Ureter (tissue), 1 donor: ENCODE data around the gene PPP1R26. TPM values are rescaled to one million over a fixed set of nuclear protein-coding genes. Genes with fewer than 3 reads are reported as not detected.
"Not testable (repeated sequence)": the region's sequence is repeated elsewhere in the genome, so short reads cannot be mapped to it uniquely, and the experiment has no call there.

Source experiments
- DNase-seq: peaks from one replicate; pipeline ENCODE4 v3.0.0-alpha.2; 2020; ENCODE audit warnings: low spot score
- total RNA-seq: library from RNA; stranded (reverse); gene quantifications from one replicate; pipeline ENCODE4 v1.2.4, GENCODE V29; 2023
- donor health status: DM: yes; HTN: yes; CAD: no.

The PPP1R26 gene
- total RNA-seq, 1 donor from 2014 or later, result 25.6 TPM

DNA sequence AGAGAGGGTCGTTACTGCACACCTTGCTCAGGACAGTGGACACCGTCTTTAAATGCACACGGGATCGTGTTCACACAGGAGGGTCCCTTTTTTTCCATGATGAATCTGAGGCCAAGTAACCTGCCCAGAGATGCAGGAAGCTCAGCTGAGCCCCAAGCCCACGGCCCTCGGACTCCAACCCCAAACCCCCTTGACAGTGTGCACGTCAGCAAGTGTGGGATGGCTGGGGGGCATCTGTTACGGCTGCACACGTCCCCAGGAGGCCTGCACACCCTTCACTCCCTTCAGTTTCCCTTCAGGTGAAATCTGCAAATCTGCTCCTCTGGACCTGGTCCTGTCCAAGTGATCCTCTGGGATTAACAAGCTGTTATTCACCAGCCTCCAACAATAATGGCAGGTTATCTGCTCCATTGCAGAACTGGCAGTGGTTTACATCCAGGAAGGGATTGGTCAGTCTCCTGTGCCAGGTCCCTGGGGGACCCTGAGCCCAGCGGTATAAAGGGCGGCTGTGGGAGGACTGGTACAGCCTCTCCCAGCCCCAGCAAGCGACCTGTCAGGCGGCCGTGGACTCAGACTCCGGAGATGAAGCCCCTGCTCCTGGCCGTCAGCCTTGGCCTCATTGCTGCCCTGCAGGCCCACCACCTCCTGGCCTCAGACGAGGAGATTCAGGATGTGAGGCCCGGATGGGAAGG, 41.5 kb downstream of the PPP1R26 start, which contains the start of gene LCN1:
Gene LCN1, plus strand, starts transcription at position 525 of the 692 bp plus-strand sequence. Its CDS starts 58 bp downstream, at position 583.
- DNase-seq, result peak; percentile 29

DNA sequence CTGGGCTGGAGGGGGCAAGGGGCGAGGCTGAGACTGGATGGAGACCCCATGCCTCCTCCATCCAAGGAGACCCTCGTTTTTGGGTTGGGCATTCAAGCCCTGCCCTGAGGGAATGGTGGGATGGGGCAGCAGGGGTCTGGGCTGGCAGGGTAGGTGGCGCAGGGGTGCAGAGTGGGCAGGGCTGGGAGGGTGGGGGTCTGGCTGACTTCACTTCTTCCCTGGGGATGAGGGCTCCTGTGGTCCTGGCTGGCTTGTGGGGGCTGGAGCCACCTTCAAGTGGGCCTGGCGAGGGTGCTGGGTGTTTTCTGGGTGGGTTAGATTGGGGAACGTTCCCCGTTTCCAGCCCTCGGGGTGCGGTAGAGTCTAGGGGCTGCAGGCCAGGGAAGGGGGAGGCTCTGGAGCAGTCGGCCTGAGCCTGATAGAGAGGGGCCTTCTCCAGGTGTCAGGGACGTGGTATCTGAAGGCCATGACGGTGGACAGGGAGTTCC, 42.1 kb downstream of the PPP1R26 start:
- peak; percentile 12 for DNase-seq

DNA sequence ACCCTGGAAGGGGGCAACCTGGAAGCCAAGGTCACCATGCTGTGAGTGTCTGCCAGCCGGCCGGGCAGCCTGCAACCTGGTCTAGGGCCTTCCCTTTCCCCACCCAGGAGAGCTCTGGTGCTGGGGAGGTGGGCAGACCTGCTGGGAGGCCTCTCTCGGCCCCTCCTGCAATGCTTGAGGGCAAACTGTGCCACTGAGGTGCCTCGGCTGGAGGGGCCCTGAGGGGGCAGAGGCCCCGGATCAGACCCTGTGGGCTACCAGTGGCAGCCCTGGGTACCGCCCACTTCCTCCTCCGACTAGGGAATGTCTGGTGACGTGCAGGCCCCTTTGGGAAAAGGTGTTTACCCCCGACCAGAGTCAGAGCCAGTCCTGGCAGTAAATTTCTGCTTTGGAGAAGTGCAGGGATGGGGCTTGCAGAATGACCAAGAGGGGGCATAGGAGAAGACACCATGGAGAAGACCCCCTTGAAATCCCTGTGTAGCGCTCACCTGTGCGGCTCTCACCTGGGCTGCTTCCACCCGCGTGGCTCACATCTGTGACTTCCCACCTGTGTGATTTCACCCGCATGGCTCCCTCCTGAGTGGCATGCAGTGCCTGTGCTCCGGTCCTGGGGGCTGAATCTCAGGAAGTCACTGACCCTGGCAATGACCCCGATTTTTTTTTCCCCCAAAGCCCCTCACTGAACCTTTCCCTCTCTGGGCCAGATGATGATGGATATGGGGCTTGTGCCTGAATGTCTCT, 42.7 kb downstream of the PPP1R26 start:
- DNase-seq, result peak; percentile 33

DNA sequence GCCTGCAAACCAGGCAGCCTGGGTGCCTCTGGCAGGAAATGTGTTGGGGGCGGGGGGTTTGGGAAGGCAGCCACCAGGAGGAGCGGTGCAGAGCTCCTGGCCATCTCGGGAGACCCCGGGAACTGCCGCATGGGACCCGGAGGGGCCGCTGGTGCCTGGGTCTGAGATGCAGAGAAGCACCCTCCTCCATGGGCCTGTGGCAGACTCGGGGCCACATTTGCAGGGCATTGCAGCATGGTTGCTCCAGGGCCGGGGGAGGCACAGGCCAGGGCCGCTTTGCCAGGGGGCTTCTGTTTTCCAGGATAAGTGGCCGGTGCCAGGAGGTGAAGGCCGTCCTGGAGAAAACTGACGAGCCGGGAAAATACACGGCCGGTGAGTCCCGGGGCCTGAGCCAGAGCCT, 43.3 kb downstream of the PPP1R26 start:
- peak; percentile 37 for DNase-seq

DNA sequence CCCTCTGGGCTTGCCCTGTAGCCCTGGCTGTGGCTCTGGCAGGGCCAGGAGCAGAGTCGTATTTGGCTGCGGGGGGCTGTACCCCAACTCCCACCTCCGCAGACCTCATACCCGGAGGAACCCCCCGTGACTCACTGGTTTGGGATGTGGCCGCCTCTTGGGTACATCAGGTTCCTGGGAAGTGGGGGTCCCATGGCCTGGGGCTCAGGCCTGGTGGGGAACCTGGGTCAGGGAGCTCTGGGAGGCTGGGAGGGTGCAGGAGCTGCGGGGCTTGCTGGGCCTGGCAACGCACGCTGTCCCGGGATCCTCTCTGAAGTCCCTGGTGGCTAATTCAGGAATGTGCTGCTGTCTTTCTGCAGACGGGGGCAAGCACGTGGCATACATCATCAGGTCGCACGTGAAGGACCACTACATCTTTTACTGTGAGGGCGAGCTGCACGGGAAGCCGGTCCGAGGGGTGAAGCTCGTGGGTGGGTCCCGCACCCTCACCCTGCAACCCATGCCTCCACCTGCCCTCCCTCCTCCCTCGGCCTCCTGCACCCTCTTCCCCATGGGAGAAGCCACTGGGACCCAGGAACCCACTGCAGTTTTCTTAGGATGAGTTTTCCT, 44.0 kb downstream of the PPP1R26 start:
- DNase-seq, result peak; percentile 28

DNA sequence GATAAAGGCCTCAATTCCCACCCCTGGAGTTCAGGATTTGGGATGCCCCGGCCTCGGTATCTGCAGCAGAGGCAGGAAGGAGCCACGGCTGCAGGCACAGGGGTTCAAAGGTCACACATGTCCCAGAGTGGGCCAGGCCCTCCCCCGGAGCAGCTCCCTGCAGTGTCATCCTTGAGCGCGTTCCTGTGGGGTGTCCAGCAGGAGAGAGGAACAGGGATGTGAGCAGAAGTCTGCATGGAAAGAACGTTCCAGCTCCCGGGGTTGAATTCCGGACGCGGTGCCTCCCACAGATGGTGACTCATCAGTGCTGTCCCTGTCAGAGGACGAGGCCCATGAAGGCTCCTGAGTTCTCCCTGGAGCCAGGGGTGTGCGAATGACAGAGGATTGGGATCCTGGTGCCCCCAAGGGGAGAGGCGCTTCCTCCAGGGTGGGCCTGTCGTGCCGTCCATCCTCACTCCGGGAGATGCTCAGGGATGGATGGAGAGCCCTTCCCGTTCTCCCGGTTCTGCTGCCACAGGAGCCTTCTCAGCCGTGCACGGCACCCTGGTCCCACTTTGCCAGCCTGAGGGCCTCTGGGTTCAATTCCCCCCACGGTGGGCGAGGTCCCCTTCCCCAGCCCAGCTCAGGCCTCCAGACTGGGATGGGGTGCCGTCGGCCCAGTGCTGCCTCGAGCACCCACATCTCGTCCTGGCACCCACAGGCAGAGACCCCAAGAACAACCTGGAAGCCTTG, 44.7 kb downstream of the PPP1R26 start:
- peak; percentile 34 for DNase-seq

DNA sequence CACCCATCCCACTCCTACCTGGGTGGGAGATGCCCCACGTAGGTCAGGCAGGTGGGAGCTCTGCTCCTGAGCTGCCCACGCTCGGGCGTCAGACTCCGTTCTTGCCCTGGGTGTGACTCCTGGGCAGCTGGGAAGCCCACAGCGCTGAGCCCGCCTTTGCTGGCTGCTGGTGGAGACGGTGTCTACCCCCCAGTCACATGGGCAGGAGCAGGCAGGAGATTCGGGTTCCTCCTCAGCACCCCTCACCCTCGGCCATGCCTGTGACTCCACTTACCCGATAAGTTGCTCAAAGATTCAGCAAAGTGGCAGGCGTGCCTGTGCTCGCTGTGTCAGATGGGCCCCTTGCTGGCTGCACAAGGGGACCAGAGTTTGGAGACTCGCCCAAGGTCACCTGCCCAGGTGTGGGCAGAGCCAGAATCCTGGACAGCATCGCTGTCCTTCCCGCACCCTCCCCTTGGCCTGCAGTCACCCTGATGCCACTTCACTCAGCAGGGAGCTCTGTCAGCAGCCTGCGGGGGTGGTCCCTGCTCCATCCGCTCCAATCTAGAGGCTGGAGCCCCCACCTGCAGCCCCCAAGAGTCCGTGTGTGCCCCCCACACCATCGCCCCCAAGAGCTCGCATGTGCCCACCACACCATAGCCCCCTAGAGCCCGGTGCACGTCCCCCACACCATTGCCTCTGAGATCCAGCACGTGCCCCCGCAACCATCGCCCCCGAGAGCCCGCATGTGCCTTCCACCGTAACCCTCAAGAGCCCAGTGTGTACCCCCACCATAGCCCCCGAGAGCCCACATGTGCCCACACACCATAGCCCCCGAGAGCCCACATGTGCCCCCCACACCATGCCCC, 45.9 kb downstream of the PPP1R26 start:
- DNase-seq, result peak; percentile 29

DNA sequence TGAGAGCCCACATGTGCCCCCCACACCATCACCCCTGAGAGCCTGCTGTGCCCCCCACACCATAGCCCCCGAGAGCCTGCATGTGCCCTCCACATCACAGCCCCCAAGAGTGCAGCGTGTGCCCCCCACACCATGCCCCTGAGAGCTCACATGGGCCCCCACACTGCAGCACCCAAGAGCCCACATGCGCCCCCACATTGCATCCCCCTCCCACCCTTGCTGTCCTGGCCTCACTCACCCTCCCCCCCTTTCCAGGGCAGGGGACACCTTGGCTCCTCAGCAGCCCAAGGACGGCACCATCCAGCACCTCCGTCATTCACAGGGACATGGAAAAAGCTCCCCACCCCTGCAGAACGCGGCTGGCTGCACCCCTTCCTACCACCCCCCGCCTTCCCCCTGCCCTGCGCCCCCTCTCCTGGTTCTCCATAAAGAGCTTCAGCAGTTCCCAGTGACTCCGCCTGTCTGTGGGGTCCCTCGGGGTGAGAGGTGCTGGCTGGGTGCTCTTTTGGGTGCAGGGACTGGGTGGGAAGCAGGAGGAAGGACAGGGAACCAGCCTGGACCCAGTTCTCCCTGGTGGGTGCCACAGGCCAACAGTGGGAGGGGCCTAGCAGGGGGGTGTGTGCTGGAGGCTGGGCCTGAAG, 46.6 kb downstream of the PPP1R26 start:
- DNase-seq, result peak; percentile 36

DNA sequence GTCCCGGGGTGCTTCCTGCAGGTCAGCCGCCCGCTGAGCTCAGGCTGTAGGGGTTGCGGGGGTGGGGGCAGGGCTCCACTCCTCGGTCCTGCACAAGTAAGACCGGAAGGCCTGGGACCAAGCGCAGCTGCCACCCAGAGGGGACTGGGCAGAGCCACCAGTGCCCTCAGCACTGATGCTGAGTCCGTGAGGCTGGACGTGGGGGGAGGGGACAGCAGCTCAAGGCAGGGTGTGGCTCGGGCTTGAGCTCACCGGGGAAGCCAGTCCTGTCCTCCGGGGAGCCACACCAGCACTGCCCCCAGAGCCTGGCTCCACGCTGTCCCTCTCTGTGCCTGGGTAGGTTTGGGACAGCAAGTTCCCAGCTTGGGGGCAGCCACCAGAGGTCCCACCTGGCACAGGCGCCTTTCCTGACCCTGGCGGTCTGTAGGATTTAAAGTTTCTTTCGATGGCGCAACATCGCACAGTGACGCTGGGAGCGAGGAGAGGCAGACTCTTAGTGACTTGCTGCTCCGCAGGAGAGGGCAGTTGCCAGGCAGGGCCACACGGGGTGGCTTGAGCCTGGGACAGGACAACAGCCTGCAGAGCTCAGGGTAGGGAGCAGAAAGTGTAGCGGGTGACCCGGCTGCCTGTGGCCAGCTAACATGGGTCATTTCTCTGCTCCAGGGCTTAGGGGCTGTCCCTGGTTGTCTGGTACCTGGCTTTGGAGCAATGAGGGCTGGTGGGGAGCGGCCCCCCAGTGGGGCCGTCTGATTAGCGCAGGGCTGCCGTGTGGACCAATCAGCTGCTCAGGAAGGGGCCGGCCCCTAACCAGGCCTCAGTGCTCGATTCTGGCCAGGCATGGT, 47.4 kb downstream of the PPP1R26 start:
- peak; percentile 27 for DNase-seq

DNA sequence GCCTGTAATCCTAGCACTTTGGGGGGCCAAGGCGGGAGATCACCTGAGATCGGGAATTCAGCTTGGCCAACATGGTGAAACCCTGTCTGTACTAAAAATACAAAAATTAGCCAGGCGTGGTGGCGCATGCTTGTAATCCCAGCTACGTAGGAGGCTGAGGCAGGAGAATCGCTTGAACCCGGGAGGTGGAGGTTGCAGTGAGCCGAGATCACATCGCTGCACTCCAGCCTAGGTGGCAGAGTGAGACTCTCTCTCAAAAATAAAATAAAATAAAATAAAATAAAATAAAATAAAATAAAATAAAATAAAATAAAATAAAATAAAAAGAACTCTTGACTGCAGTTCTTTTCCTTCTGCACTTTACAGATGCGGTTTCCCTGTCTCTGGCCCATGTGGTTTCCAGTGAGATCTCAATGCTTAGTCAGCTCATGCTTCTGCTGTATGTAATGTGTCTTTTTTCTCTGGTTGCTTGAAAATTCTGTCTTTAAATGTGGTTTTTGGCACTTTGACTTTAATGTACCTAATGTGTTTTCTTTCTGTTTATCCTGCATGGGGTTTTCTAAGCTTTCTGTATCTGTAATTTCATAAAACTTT, 49.4 kb downstream of the PPP1R26 start:
- peak; percentile 20 for DNase-seq

DNA sequence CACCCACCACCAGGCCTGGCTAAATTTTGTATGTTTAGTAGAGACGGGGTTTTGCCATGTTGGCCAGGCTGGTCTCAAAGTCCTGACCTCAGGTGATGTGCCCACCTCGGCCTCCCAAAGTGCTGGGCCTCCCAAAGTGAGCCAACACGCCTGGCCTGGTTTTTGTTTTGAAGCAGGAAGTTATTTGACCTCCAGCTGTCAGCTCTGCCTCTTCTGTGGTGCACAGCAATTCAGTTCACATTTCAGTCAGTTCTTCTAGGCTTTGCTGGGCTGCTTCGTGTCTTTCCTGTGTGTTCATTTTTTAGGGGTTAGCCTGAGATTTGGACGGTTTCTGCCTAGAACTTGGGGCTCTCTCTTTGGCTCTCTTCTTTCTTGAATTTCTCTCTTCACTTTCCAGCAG, 50.6 kb downstream of the PPP1R26 start:
- DNase-seq, result peak; percentile 25

DNA sequence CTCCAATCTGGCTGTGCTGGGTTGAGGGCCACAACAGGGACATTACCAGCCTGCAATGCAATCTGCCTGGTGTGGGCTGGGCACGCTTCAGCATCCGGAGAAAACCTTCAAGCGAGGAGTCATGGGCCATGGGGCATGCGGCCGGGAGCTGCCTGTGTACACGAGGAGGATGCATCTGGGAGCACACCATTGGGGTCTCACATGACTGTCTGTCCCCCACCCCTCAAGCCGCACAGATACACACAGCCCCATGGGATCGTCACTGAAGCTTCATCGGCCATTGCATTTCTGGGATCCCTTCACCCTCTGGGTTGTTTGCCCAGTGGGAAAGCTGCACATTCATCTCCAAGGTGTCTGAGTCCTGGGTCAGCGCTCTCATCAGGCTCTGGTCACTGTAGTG, 51.5 kb downstream of the PPP1R26 start:
- DNase-seq, result peak; percentile 24

DNA sequence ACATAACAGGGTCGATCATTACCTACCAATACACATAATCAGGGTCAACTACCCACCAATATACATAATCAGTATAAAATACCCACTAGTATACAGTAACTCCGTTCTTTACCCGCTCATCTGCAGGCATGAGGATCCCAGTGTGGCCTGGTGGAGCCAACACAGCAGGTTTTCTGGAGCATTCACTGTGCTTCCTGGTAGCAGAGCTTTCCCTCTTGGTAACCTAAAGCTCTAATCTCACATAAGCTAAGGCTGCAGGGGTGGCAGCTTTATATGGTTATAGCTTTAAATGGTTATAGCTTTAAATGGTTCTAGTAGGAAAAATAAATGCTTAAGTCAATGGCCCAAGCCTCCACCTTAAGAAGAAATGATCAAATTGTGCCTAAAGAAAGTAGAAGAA, 53.5 kb downstream of the PPP1R26 start:
- DNase-seq, result no peak

DNA sequence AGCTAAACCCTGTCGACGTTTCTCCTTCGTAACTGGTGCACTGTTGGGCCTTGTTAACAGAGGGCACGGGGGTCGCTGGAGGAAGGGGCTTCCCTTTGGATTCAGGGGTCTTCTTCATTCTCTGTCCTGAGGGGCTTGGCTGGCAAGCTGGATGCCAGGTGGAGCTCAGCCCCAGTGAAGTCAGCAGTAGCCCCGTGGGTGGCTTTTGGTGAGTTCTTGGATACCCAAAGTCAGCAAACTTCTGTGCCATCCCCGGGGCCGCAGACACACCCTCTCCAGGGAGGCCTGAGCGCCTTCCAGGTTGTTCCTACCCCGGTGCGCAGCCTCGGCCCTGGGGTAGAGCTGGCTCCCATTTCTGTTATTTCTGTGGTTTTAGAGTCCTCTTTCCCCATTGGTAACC, 54.1 kb downstream of the PPP1R26 start:
- no peak for DNase-seq

DNA sequence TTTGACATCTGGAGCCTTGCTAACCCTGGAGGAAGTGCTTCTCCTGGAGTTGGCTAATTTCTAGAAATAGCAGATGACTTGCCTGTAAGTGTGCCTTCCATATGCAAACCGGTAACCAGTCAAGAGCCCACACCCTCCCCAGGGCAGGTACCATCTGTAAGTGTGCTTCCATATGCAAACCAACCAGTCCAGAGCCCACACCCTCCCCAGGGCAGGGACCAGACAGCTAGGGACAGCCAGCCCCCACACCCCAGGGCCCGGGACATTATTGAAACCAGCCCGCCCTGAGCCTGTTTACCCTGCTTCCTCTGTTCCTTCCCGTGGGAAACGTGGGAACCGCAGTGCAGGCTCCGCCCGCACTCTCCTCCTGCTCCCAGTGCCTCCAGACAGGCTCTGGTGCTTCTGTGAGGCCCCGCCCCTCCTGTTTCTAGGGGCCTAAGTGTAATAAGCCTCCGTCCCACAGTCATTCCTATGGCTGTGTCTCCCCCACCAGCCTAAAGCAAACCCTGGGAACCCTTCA, 54.7 kb downstream of the PPP1R26 start:
- DNase-seq, result not testable (repeated sequence)

DNA sequence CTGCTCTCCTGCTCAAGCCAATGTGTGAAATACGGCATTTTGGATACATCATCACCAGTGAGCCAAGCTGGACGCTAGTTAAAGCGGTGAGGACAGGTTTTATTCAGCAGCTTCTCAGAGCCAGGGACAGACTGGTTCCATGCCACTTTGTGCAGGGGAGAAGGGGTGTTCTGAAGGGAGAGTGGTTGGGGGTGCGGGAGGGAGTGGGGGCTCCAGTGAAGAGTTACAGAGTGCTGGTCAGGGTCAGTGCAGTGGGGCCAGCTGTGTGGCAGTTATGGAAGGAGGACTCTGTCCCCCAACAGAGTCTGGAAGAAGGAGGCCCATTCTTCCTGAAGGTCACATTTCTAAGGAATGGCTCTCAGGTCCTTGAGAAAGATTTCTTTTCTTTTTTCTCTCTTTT, 55.2 kb downstream of the PPP1R26 start:
- DNase-seq, result not testable (repeated sequence)

DNA sequence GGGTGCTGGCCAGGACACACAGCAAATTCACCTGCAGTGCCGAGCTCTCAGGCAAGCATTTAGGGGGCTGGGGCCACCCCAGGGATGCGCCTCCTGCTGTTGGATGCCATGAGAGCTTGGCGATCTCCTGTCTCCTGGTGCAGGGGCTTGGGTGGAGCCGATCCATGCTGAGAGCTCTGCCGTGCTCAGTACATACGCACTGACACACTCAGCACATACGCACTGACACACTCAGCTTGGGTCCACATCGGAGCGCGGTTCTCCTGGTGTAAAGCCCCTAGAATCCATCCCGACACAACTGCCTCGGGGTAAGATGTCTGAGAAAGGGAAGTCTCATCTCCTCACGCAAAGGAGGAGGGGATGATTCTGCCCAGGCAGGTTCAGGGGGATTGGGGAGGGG, 56.0 kb downstream of the PPP1R26 start:
- not testable (repeated sequence) for DNase-seq

DNA sequence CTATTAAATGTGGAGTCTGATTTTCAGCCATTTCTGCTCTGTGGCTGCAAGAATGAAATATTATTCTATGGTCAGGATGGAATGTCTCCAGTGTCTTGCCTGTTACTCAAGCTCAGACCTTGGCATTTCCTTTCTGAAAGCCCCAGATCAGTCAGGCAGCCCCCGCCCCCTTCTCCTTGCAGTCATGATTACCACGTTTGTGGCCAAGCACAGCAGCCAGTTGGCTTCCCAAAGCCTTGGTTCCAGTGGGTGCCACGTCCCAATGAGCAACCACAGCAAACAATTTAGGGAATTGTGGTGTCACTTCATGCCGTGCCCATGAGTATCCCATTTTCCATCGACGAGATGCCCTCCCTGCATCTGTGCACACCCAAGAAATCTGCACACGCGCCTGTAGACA, 56.6 kb downstream of the PPP1R26 start:
- DNase-seq, result no peak
